ENCODE results near the gene CYFIP1. TPM values are rescaled to one million over a fixed set of nuclear protein-coding genes. Genes with fewer than 3 reads are reported as not detected.
A peak's percentile ranks its signal among the peaks of the same experiment; 100 is the strongest.

Gene CYFIP1
- polyA plus RNA-seq, 2 of the 4 experiments (the other 2 are of a cell fraction): 68.2 to 69.4 TPM

DNA sequence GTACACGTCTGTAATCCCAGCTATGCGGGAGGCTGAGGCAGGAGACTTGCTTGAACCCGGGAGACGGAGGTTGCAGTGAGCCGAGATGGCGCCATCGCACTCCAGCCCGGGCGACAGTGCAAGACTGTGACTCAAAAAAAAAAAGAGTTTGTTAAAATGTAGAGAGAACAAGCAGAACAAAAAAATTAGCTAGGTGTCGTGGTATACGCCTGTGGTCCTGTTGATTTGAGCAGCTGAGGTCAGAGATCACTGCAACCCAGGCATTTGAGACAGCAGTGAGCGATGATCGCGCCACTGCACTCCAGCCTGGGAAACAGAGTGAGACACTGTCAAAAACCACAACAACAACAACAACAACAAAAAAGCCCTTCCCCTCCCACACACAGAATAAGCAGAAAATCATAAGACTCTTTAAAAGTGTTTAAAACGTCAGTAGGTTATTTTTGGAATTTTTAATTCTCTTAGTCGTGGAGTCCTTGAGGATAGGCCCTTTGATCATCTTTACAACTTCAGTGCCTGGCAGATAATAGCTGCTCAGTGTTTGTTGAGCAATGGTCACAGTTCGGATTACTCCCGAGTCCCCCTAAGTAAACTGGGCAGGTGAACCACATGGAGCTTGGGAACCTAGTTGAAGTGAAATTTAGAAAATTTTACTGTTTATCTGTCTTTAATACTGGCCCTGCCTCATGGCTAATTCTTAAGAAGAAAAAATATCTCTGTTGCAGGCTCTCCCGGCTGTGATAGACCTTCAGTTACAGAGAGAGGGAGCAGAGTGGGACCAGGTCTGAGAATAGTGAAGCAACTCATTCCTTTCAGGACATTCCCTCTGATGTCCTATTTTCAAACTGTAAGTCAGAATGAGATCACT, 135.5 kb downstream of the CYFIP1 start:
- CTCF ChIA-PET: interaction anchor here (0.9 kb wide), 1 partner anchor 34 kb away, joined by 4 read pairs; no protein-coding TSS in a partner anchor
- H3K4me1 ChIP-seq: peaks cover 10% of the 10 kb centered on the region; the same call in 2 of the 3 replicates

DNA sequence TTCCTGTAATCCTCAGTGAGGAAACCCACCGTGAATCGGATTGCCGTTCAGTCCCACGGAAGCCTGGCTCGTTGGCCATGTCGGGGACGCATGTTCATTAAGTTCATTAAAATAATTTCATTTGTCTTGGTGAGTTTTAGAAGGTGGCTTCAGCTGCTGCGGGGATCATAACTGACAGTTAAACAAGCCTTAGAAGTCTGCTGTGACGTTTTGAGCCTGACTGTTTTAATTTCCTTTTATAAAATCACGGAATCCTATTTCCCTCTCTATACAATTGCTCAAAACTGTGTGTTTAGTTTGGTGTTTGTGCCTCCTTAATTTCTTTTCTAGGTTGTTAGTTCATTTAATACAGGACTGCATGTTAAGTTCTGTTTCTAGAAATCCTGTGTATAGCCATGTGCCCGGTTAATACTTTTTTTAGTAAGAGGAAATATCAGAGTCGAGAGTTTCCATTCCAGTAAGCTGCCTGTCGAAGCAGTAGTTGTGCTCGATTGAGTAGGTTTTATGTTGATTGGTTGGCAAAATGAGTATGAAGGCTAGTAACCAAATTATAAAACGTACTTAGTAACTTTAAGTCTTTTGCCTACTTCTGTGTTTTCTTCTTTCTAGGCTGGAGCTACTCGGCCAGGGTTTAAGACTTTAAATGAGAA, 141.0 kb downstream of the CYFIP1 start:
- ChIA-PET CTCF (interaction anchor here (1.7 to 1.8 kb wide), 2 partner anchors 9 to 19 kb away, joined by 4 to 6 read pairs; no protein-coding TSS in a partner anchor), POLR2A (interaction anchor here (0.6 kb wide), 1 partner anchor 53 kb away, joined by 4 read pairs; the partner anchor contains the start of gene NIPA1)
- TF ChIP-seq EHMT2 (IDR thresholded peaks at IDR 0.05; ENCODE audit: low read depth): no peak
- TF ChIP-seq, protein P1, sequence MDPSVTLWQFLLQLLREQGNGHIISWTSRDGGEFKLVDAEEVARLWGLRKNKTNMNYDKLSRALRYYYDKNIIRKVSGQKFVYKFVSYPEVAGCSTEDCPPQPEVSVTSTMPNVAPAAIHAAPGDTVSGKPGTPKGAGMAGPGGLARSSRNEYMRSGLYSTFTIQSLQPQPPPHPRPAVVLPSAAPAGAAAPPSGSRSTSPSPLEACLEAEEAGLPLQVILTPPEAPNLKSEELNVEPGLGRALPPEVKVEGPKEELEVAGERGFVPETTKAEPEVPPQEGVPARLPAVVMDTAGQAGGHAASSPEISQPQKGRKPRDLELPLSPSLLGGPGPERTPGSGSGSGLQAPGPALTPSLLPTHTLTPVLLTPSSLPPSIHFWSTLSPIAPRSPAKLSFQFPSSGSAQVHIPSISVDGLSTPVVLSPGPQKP (IDR thresholded peaks at IDR 0.05; ENCODE audit: low read depth, low read length): no peak
- peak; percentile 24; the same call in 1 of the 2 replicates for TF ChIP-seq HOXA7 (CRISPR knock-in tag; IDR thresholded peaks at IDR 0.05)
- no peak for TF ChIP-seq NPAS2 (CRISPR knock-in tag; IDR thresholded peaks at IDR 0.05; ENCODE audit: borderline replicate concordance)
- no peak for TF ChIP-seq TP53 (CRISPR knock-in tag; IDR thresholded peaks at IDR 0.05)
- no peak for TF ChIP-seq BHLHE40 (IDR thresholded peaks at IDR 0.05; ENCODE audit: low read depth, low read length)
- TF ChIP-seq SREBF2 (IDR thresholded peaks at IDR 0.05): no peak
- TF ChIP-seq, protein P2, sequence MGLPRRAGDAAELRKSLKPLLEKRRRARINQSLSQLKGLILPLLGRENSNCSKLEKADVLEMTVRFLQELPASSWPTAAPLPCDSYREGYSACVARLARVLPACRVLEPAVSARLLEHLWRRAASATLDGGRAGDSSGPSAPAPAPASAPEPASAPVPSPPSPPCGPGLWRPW (IDR thresholded peaks at IDR 0.05): no peak
- 0 out of 2 replicates have a peak, but pooled peaks have one; percentile 54 for TF ChIP-seq KDM5A (IDR thresholded peaks at IDR 0.05)
- peaks cover 10% of the 10 kb centered on the region; the same call in 2 of the 3 replicates for H3K4me1 ChIP-seq
- WGBS (ENCODE audit: missing lambda C conversion rate): under 1% methylated on average over 16 of the region's 16 CpGs
- DNase-seq (ENCODE audit: low read depth in 1 of 2, low spot score in 1 of 2) (peak in 1 of 2 experiments; percentile 22), FAIRE-seq (no peak), ATAC-seq (no peak)
- peak overlapping the region; percentile 89 to 93 for H3K27ac ChIP-seq
- H3K9me3 ChIP-seq: no peaks in the 10 kb centered on the region
- H3K4me3 ChIP-seq: peak overlapping the region; percentile 90
- H3K4me2 ChIP-seq: peak overlapping the region; percentile 95

More for the DNA sequence above, 135.5 kb downstream of the CYFIP1 start:
- 89% methylated on average over 19 of the region's 19 CpGs for WGBS (ENCODE audit: missing lambda C conversion rate)
- H3K4me3 ChIP-seq: no peak overlapping the region
- POLR2A ChIA-PET: no interaction called here
- H3K4me2 ChIP-seq: no peak overlapping the region
- TF ChIP-seq POLR2AphosphoS2 (conservative IDR thresholded peaks at IDR 0.05; ENCODE audit: low read length): no peak
- no peak for TF ChIP-seq TP53 (CRISPR knock-in tag; IDR thresholded peaks at IDR 0.05)
- no peak for TF ChIP-seq CHD2 (IDR thresholded peaks at IDR 0.05; ENCODE audit: low read length, partially characterized antibody)
- TF ChIP-seq, protein P2 (IDR thresholded peaks at IDR 0.05): no peak
- TF ChIP-seq, protein P3, sequence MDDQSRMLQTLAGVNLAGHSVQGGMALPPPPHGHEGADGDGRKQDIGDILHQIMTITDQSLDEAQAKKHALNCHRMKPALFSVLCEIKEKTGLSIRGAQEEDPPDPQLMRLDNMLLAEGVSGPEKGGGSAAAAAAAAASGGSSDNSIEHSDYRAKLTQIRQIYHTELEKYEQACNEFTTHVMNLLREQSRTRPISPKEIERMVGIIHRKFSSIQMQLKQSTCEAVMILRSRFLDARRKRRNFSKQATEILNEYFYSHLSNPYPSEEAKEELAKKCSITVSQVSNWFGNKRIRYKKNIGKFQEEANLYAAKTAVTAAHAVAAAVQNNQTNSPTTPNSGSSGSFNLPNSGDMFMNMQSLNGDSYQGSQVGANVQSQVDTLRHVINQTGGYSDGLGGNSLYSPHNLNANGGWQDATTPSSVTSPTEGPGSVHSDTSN (IDR thresholded peaks at IDR 0.05): no peak
- no peak for TF ChIP-seq GATA3 (IDR thresholded peaks at IDR 0.05; ENCODE audit: borderline replicate concordance)
- TF ChIP-seq, protein P4, sequence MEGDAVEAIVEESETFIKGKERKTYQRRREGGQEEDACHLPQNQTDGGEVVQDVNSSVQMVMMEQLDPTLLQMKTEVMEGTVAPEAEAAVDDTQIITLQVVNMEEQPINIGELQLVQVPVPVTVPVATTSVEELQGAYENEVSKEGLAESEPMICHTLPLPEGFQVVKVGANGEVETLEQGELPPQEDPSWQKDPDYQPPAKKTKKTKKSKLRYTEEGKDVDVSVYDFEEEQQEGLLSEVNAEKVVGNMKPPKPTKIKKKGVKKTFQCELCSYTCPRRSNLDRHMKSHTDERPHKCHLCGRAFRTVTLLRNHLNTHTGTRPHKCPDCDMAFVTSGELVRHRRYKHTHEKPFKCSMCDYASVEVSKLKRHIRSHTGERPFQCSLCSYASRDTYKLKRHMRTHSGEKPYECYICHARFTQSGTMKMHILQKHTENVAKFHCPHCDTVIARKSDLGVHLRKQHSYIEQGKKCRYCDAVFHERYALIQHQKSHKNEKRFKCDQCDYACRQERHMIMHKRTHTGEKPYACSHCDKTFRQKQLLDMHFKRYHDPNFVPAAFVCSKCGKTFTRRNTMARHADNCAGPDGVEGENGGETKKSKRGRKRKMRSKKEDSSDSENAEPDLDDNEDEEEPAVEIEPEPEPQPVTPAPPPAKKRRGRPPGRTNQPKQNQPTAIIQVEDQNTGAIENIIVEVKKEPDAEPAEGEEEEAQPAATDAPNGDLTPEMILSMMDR (IDR thresholded peaks at IDR 0.05): no peak
- no peak for TF ChIP-seq RFX5 (IDR thresholded peaks at IDR 0.05)
- TF ChIP-seq RARB (CRISPR knock-in tag; IDR thresholded peaks at IDR 0.05): no peak
- TF ChIP-seq EHF (CRISPR knock-in tag; IDR thresholded peaks at IDR 0.05): no peak
- no peak for TF ChIP-seq CBX8 (IDR thresholded peaks at IDR 0.05)
- TF ChIP-seq MYC (IDR thresholded peaks at IDR 0.05; ENCODE audit: borderline replicate concordance, low read length): no peak
- TF ChIP-seq FOSB (CRISPR knock-in tag; IDR thresholded peaks at IDR 0.05): no peak
- TF ChIP-seq, protein P5, sequence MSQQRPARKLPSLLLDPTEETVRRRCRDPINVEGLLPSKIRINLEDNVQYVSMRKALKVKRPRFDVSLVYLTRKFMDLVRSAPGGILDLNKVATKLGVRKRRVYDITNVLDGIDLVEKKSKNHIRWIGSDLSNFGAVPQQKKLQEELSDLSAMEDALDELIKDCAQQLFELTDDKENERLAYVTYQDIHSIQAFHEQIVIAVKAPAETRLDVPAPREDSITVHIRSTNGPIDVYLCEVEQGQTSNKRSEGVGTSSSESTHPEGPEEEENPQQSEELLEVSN (IDR thresholded peaks at IDR 0.05; ENCODE audit: borderline replicate concordance, low read depth): no peak
- no peak for TF ChIP-seq CEBPB (IDR thresholded peaks at IDR 0.05)
- no peak for TF ChIP-seq EHMT2 (IDR thresholded peaks at IDR 0.05; ENCODE audit: low read depth)
- no peak for TF ChIP-seq BHLHE40 (IDR thresholded peaks at IDR 0.05; ENCODE audit: low read depth, low read length)
- FAIRE-seq: no peak
- no peak for ATAC-seq
- DNase-seq (ENCODE audit: low read depth in 1 of 2, low spot score in 1 of 2): no peak
- no peaks in the 10 kb centered on the region for H3K9me3 ChIP-seq
- no peak overlapping the region for H3K27ac ChIP-seq
